Nephron (organoid): ENCODE results near the gene GPR162.
"Not testable (repeated sequence)": the region's sequence is repeated elsewhere in the genome, so short reads cannot be mapped to it uniquely, and the experiment has no call there.

Experiments
- H3K27ac Mint-ChIP-seq, 3 experiments: 2 replicates each; pipeline ENCODE4 v1.8.0; 2020; ENCODE audit warnings: mixed read lengths in 3 of 3, mild to moderate bottlenecking in 2 of 3, moderate library complexity in 1 of 3
- H3K27me3 Mint-ChIP-seq: 2 replicates; pipeline ENCODE4 v1.8.0; 2021; ENCODE audit warnings: low read depth, mild to moderate bottlenecking, moderate library complexity, mixed read lengths
- H3K36me3 Mint-ChIP-seq: 2 replicates; pipeline ENCODE4 v1.8.0; 2020; ENCODE audit warnings: low read depth, mixed read lengths
- H3K4me1 Mint-ChIP-seq: 2 replicates; pipeline ENCODE4 v1.8.0; 2020; ENCODE audit warnings: mixed read lengths
- H3K4me3 Mint-ChIP-seq, 3 experiments: 2 replicates each; pipeline ENCODE4 v1.8.0; 2020; ENCODE audit warnings: mild to moderate bottlenecking in 3 of 3, mixed read lengths in 3 of 3, moderate library complexity in 2 of 3
- H3K9me3 Mint-ChIP-seq: 2 replicates; pipeline ENCODE4 v1.8.0; 2020; ENCODE audit warnings: mixed read lengths
- CTCF ChIP-seq, 3 experiments: fragments of 200-600 bp; sonication (generic); IDR thresholded peaks; one replicate each; pipeline ENCODE4 v1.5.0; 2021; ENCODE audit warnings: antibody characterized with exemption in 3 of 3; ENCODE audit not compliant: unreplicated experiment in 3 of 3

GPR162 gene

GRCh38 chr12:6873094-6874014 is 51.7 kb downstream of the GPR162 start, which contains the start of gene SPSB2:
Gene SPSB2 (minus strand): TSS chr12:6873303. CDS start chr12:6872901, 402 bp downstream.
- Mint-ChIP-seq H3K4me3 (peak within 1 kb of the TSS; percentile 87 to 95 (median 95)), H3K9me3 (no peaks in the 10 kb centered on the region), H3K27me3 (peaks cover 7% of the 10 kb centered on the region), H3K36me3 (peaks cover 32% of the 10 kb centered on the region), H3K27ac (peak within 1 kb of the TSS; percentile 62 to 89 (median 69)), H3K4me1 (peaks cover 34% of the 10 kb centered on the region)
- TF ChIP-seq CTCF (IDR thresholded peaks at IDR 0.05; ENCODE audit: unreplicated experiment in 3 of 3) = no peak

- peak overlapping the region; percentile 87 to 95 (median 95) for H3K4me3 Mint-ChIP-seq
- peak overlapping the region; percentile 62 to 89 (median 69) for H3K27ac Mint-ChIP-seq
- H3K9me3 Mint-ChIP-seq, H3K27me3 Mint-ChIP-seq: not testable (repeated sequence)
- H3K36me3 Mint-ChIP-seq = peaks cover 26% of the 10 kb centered on the region
- peaks cover 28% of the 10 kb centered on the region for H3K4me1 Mint-ChIP-seq
Observed at GRCh38 chr12:6874015-6874368, 52.4 kb downstream of the GPR162 start.
